ENCODE data around the gene GDF10. TPM values are rescaled to one million over a fixed set of nuclear protein-coding genes. Genes with fewer than 3 reads are reported as not detected.

GDF10 gene
- polyA plus RNA-seq, 1 of the 3 experiments (the other 2 are of a cell fraction): 0.02 TPM

DNA sequence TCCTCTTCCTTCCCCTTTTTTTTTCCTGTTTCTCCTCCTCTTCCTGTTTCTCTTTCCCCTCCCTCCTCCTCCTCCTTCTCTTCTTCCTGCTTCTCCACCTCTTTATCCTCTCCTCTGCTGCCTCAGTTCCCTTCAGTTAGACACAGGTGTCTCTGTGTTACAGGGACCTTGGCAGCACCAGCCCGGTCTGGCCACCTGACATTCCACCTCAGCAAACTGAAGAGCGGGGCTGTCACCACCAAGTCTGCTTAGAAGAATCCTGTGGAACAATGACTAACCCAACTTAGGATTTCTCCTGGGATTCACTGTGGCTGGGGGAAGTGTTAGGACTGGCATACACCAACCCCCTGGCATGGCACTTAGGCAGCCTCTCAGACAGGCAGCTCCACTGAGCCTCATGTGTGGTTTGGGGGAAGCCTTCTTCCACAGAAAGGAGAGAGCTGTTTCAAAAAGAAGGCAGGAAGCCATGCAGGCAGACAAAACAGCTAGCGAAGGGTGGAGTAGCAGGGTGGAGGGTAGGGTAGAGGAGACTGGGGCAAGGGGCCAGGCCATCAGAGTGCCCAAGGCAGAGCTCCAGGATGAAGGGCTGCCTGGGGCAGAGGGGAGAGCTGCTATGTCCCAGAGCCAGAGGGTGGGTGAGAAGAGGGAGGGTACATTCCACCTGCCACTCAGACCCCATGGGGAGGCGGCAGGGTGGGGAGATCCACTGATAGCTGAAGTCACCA is 13.2 kb upstream of the GDF10 start:
- peak overlapping the region in 1 of 2 experiments; percentile 92; a peak in 2 of 4 replicates for H3K27ac ChIP-seq (ENCODE audit: low read depth in 2 of 2, low read length in 1 of 2)
- no peaks in the 10 kb centered on the region for H3F3A ChIP-seq (replicated peaks; ENCODE audit: insufficient read depth)
- H3K9ac ChIP-seq: no peak overlapping the region
- no peak overlapping the region for H3K4me2 ChIP-seq
- H3K36me3 ChIP-seq (replicated peaks in 1 of 2; ENCODE audit: control insufficient read depth in 1 of 2, insufficient read depth in 2 of 2, low read length in 1 of 2): no peaks in the 10 kb centered on the region
- H3K79me2 ChIP-seq (ENCODE audit: insufficient read depth): no peaks in the 10 kb centered on the region
- ChIA-PET CTCF (interaction anchor here (0.8 to 2.3 kb wide), 9 partner anchors 9 to 262 kb away, joined by 3 to 12 read pairs (median 3); no protein-coding TSS in a partner anchor), POLR2A (interaction anchor here (0.7 to 1.7 kb wide), 7 partner anchors 126 to 262 kb away, joined by 3 to 15 read pairs (median 4); no protein-coding TSS in a partner anchor)
- no peaks in the 10 kb centered on the region for H3K9me3 ChIP-seq
- H2AFZ ChIP-seq (ENCODE audit: low read depth): no peak overlapping the region
- H3K4me3 ChIP-seq (ENCODE audit: low read depth in 2 of 2, low read length in 1 of 2): no peak overlapping the region
- no peaks in the 10 kb centered on the region for H4K20me1 ChIP-seq (ENCODE audit: insufficient read depth)
- DNase-seq: no peak
- no peaks in the 10 kb centered on the region for H3K9me2 ChIP-seq
- no peaks in the 10 kb centered on the region for H3K27me3 ChIP-seq (ENCODE audit: insufficient read depth)
- WGBS (ENCODE audit: low lambda C conversion rate): 68% methylated on average over 4 of the region's 4 CpGs
- TF ChIP-seq FOXJ3 (CRISPR knock-in tag; IDR thresholded peaks at IDR 0.05): no peak
- no peak for TF ChIP-seq SIN3A (IDR thresholded peaks at IDR 0.05; ENCODE audit: borderline replicate concordance, low read depth, low read length)
- no peak for TF ChIP-seq PBX3 (IDR thresholded peaks at IDR 0.05)
- no peak for TF ChIP-seq EP300 (IDR thresholded peaks at IDR 0.05; ENCODE audit: borderline replicate concordance in 1 of 2, low read depth in 1 of 2, low read length in 1 of 2)
- TF ChIP-seq, protein P1, sequence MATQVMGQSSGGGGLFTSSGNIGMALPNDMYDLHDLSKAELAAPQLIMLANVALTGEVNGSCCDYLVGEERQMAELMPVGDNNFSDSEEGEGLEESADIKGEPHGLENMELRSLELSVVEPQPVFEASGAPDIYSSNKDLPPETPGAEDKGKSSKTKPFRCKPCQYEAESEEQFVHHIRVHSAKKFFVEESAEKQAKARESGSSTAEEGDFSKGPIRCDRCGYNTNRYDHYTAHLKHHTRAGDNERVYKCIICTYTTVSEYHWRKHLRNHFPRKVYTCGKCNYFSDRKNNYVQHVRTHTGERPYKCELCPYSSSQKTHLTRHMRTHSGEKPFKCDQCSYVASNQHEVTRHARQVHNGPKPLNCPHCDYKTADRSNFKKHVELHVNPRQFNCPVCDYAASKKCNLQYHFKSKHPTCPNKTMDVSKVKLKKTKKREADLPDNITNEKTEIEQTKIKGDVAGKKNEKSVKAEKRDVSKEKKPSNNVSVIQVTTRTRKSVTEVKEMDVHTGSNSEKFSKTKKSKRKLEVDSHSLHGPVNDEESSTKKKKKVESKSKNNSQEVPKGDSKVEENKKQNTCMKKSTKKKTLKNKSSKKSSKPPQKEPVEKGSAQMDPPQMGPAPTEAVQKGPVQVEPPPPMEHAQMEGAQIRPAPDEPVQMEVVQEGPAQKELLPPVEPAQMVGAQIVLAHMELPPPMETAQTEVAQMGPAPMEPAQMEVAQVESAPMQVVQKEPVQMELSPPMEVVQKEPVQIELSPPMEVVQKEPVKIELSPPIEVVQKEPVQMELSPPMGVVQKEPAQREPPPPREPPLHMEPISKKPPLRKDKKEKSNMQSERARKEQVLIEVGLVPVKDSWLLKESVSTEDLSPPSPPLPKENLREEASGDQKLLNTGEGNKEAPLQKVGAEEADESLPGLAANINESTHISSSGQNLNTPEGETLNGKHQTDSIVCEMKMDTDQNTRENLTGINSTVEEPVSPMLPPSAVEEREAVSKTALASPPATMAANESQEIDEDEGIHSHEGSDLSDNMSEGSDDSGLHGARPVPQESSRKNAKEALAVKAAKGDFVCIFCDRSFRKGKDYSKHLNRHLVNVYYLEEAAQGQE (IDR thresholded peaks at IDR 0.05; ENCODE audit: low read depth, low read length): no peak
- TF ChIP-seq IRF3 (IDR thresholded peaks at IDR 0.05; ENCODE audit: low read depth, low read length): no peak
- no peak for TF ChIP-seq TEAD4 (IDR thresholded peaks at IDR 0.05; ENCODE audit: borderline replicate concordance, insufficient read depth)
- TF ChIP-seq ELF1 (IDR thresholded peaks at IDR 0.05): no peak
- peaks cover 0 to 58% of the 10 kb centered on the region in 2 experiments; a peak in 1 of 4 replicates for H3K4me1 ChIP-seq (ENCODE audit: control insufficient read depth in 1 of 2, insufficient read depth in 2 of 2, low read depth in 1 of 2, low read length in 1 of 2)
